Measurements from ENCODE around the gene SLC27A4. TPM values are rescaled to one million over a fixed set of nuclear protein-coding genes. Genes with fewer than 3 reads are reported as not detected.

The SLC27A4 gene
- total and polyA plus RNA-seq, 10 donors = 8.4 to 15.5 (median 11.6) TPM

DNA sequence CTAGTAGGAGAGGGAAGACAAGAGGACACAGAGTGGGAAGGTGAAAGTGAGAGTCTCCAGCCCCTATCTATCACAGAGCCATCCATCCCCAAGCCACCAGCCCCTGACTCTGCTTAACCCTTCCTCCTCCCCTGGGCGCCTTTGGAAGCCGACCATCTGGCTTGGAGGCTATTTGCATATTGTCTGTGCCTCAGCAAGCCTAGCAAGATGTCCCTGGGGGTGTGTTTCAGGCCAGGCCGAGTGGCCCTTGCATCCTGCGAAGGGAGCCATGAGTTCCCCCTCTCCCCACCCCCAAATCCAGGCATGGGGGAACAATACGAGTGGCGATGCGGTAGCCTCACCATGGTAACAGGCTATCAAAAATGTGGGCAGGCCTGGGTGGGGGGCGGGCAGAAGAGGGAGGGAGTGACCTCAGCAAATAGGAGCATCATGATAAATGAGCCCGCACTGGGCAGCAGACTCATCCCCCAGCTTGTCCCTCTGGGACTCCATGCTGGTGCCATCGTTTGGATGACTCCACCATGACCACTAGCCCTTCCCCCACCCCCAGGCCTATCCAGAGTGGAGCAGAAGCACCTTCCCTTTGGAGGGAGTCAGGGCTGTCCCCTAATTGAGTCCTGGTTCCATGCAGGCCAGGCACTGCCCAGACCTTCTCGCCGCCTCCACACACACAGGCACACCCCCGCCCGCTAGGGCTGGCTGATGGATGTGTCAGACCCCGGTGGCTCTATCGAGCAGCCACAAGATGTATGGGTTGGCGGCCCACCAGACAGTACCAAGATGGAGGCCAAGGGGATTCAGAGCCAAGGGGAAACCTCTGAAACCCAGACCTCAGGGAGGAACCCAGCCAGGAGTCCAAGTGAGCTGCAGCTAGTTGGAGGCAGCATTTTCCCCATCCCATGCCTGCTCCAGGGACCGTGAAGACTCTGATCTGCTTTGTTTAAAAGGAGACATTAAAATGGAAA lies 45.5 kb downstream of the SLC27A4 start:
- peaks cover 3 to 100% (median 75%) of the 10 kb centered on the region in 6 donors for H3K36me3 ChIP-seq
- no peaks in the 10 kb centered on the region for H3K9me3 ChIP-seq
- H3K27ac ChIP-seq = no peak overlapping the region
- peaks cover 0 to 15% (median 0%) of the 10 kb centered on the region in 6 donors for H3K4me1 ChIP-seq
- DNase-seq = no peak
- no peaks in the 10 kb centered on the region for H3K27me3 ChIP-seq (replicated peaks in 1 of 7)
- intact Hi-C loops (cut with DNase I; ENCODE audit: low total_unique reads) = no loop called here
- H3K4me3 ChIP-seq = no peak overlapping the region
- TF ChIP-seq POLR2AphosphoS5 (IDR thresholded peaks at IDR 0.05) (no peak), POLR2A (IDR thresholded peaks at IDR 0.05) (no peak)
- TF ChIP-seq, protein P1, sequence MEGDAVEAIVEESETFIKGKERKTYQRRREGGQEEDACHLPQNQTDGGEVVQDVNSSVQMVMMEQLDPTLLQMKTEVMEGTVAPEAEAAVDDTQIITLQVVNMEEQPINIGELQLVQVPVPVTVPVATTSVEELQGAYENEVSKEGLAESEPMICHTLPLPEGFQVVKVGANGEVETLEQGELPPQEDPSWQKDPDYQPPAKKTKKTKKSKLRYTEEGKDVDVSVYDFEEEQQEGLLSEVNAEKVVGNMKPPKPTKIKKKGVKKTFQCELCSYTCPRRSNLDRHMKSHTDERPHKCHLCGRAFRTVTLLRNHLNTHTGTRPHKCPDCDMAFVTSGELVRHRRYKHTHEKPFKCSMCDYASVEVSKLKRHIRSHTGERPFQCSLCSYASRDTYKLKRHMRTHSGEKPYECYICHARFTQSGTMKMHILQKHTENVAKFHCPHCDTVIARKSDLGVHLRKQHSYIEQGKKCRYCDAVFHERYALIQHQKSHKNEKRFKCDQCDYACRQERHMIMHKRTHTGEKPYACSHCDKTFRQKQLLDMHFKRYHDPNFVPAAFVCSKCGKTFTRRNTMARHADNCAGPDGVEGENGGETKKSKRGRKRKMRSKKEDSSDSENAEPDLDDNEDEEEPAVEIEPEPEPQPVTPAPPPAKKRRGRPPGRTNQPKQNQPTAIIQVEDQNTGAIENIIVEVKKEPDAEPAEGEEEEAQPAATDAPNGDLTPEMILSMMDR (IDR thresholded peaks at IDR 0.05 in 8 of 11, conservative IDR thresholded peaks at IDR 0.05 in 3 of 11) = no peak
- WGBS, 5 donors = 80 to 89% (median 85%) methylated on average over 11 to 18 of the region's 18 CpGs

- Histone ChIP-seq H3K36me3 (peaks cover 3 to 100% (median 78%) of the 10 kb centered on the region in 6 donors), H3K27me3 (replicated peaks in 1 of 7) (no peaks in the 10 kb centered on the region), H3K9me3 (no peaks in the 10 kb centered on the region), H3K27ac (no peak overlapping the region), H3K4me1 (peaks cover 0 to 9% (median 0%) of the 10 kb centered on the region in 6 donors), H3K4me3 (no peak overlapping the region)
- WGBS, 5 donors = 94 to 98% (median 95%) methylated on average over 10 of the region's 10 CpGs
- TF ChIP-seq POLR2A (IDR thresholded peaks at IDR 0.05) = no peak
- TF ChIP-seq, protein P1 (IDR thresholded peaks at IDR 0.05 in 8 of 11, conservative IDR thresholded peaks at IDR 0.05 in 3 of 11) = no peak
- no peak for TF ChIP-seq POLR2AphosphoS5 (IDR thresholded peaks at IDR 0.05)
- DNase-seq = no peak
- intact Hi-C loops (cut with DNase I; ENCODE audit: low total_unique reads) = no loop called here
These were observed 47.8 kb downstream of the SLC27A4 start for GRCh38 chr9:128388150-128388549.

DNA sequence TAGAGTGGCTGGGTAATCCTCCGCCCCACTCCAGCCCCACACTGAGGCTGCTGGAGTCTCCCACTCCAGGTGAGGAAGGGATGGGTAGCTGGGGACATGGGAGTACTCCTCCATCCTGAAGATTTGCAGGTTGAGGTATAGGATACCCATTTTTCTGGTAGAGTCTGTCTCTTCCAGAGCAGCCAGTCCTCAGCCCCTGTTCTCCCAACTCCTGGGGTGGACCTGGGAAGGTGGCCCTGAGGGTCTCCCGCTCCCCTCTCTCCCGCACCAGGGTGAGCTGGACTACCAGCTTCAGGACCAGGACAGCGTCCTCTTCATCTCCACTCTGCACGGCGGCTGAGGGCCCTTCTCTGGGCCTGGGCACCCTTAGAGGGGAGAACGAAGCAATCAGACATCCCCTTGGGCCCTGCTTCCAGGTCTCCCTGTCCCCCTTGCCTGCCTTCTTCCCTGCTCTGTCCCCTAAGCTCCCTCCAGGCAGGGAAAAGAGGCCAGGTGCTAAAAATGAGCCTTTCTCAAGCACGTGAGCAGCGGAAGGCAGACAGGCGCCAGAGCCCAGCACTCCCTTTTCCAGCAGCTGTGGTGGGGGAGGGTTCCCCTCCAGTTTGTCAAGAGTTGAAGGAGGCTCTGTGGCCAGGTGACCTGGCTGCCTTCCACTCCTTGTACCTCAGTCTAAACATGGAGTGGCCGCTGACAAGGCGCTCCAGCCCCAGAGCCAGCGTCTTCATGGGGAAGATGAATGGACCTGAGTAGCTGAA lies 49.2 kb downstream of the SLC27A4 start:
- Histone ChIP-seq H3K36me3 (peaks cover 3 to 95% (median 81%) of the 10 kb centered on the region in 6 donors), H3K9me3 (no peaks in the 10 kb centered on the region), H3K27me3 (replicated peaks in 1 of 7) (no peaks in the 10 kb centered on the region), H3K27ac (no peak overlapping the region), H3K4me1 (peaks cover 0 to 4% (median 0%) of the 10 kb centered on the region in 6 donors), H3K4me3 (no peak overlapping the region)
- 87 to 96% (median 93%) methylated on average over 11 to 13 of the region's 13 CpGs for WGBS, 5 donors
- TF ChIP-seq POLR2AphosphoS5 (IDR thresholded peaks at IDR 0.05) = no peak
- TF ChIP-seq, protein P1 (IDR thresholded peaks at IDR 0.05 in 8 of 11, conservative IDR thresholded peaks at IDR 0.05 in 3 of 11) = no peak
- TF ChIP-seq POLR2A (IDR thresholded peaks at IDR 0.05) = no peak
- intact Hi-C loops (cut with DNase I; ENCODE audit: low total_unique reads) = no loop called here
- no peak for DNase-seq

Data from spleen (tissue), 11 donors.